Panc1 (cell line): ENCODE results near the gene INO80.

ENCODE experiments used
- CTCF ChIP-seq: fragments of 450-650 bp; IDR thresholded peaks from 2 replicates; pipeline ENCODE4 v1.5.1; 2017; ENCODE audit warnings: mild to moderate bottlenecking
- POLR2AphosphoS5 ChIP-seq: IDR thresholded peaks from 2 replicates; pipeline ENCODE4 v1.6.1; 2012; ENCODE audit warnings: mild to moderate bottlenecking, low read depth, low read length, moderate library complexity
- REST ChIP-seq, 2 experiments: IDR thresholded peaks; 2 replicates each; pipeline ENCODE4 v1.6.1; 2011 to 2012; ENCODE audit warnings: low read depth in 2 of 2, control low read depth in 1 of 2, low read length in 1 of 2, mild to moderate bottlenecking in 1 of 2, moderate library complexity in 1 of 2; ENCODE audit not compliant: insufficient read depth in 1 of 2

- TF ChIP-seq POLR2AphosphoS5: no peak
- no peak for TF ChIP-seq CTCF
- TF ChIP-seq REST (IDR thresholded peaks at IDR 0.05; ENCODE audit: insufficient read depth in 1 of 2, low read depth in 2 of 2, low read length in 1 of 2): no peak
Observed at GRCh38 chr15:40985541-40986330, 130.3 kb downstream of the INO80 start.
